Nephron (organoid): Measurements from ENCODE around the gene RAB7B.
A peak's percentile ranks its signal among the peaks of the same experiment; 100 is the strongest.

Experiments used
- H3K27ac Mint-ChIP-seq, 3 experiments: 2 replicates each; pipeline ENCODE4 v1.8.0; 2020; ENCODE audit warnings: mixed read lengths in 3 of 3, mild to moderate bottlenecking in 2 of 3, moderate library complexity in 1 of 3
- H3K27me3 Mint-ChIP-seq: 2 replicates; pipeline ENCODE4 v1.8.0; 2021; ENCODE audit warnings: low read depth, mild to moderate bottlenecking, moderate library complexity, mixed read lengths
- H3K36me3 Mint-ChIP-seq: 2 replicates; pipeline ENCODE4 v1.8.0; 2020; ENCODE audit warnings: low read depth, mixed read lengths
- H3K4me1 Mint-ChIP-seq: 2 replicates; pipeline ENCODE4 v1.8.0; 2020; ENCODE audit warnings: mixed read lengths
- H3K4me3 Mint-ChIP-seq, 3 experiments: 2 replicates each; pipeline ENCODE4 v1.8.0; 2020; ENCODE audit warnings: mild to moderate bottlenecking in 3 of 3, mixed read lengths in 3 of 3, moderate library complexity in 2 of 3
- H3K9me3 Mint-ChIP-seq: 2 replicates; pipeline ENCODE4 v1.8.0; 2020; ENCODE audit warnings: mixed read lengths
- TF ChIP-seq, protein P1 (sequence below), 3 experiments: fragments of 200-600 bp; sonication (generic); IDR thresholded peaks; one replicate each; pipeline ENCODE4 v1.5.0; 2021; ENCODE audit warnings: antibody characterized with exemption in 3 of 3; ENCODE audit not compliant: unreplicated experiment in 3 of 3

The RAB7B gene

DNA sequence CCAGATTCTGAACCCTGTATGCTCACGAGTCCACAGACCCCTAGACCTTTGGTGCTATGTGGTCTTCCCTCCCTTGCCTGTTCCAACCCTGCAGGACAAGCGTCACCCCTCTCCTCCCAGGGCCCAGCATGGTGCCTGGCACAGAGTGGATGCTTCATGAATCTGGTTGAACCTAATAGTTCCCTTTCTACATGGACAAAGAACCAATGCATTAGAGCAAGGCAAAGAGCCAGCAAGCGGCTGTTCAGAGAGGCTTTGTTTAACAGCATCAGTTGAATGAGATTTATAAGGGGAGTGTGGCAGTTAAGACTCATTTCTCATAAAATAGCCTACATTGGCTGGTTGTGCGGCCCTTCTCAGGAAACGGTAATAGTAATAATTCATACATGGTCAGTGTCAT, 74.9 kb downstream of the RAB7B start:
- Mint-ChIP-seq H3K9me3 (no peaks in the 10 kb centered on the region), H3K4me3 (peak overlapping the region in 1 of 3 experiments; percentile 19), H3K36me3 (no peaks in the 10 kb centered on the region), H3K4me1 (peaks cover 32% of the 10 kb centered on the region), H3K27me3 (peaks cover 32% of the 10 kb centered on the region), H3K27ac (peak overlapping the region; percentile 35 to 82 (median 73))
- TF ChIP-seq, protein P1, sequence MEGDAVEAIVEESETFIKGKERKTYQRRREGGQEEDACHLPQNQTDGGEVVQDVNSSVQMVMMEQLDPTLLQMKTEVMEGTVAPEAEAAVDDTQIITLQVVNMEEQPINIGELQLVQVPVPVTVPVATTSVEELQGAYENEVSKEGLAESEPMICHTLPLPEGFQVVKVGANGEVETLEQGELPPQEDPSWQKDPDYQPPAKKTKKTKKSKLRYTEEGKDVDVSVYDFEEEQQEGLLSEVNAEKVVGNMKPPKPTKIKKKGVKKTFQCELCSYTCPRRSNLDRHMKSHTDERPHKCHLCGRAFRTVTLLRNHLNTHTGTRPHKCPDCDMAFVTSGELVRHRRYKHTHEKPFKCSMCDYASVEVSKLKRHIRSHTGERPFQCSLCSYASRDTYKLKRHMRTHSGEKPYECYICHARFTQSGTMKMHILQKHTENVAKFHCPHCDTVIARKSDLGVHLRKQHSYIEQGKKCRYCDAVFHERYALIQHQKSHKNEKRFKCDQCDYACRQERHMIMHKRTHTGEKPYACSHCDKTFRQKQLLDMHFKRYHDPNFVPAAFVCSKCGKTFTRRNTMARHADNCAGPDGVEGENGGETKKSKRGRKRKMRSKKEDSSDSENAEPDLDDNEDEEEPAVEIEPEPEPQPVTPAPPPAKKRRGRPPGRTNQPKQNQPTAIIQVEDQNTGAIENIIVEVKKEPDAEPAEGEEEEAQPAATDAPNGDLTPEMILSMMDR (IDR thresholded peaks at IDR 0.05; ENCODE audit: unreplicated experiment in 3 of 3), result no peak

DNA sequence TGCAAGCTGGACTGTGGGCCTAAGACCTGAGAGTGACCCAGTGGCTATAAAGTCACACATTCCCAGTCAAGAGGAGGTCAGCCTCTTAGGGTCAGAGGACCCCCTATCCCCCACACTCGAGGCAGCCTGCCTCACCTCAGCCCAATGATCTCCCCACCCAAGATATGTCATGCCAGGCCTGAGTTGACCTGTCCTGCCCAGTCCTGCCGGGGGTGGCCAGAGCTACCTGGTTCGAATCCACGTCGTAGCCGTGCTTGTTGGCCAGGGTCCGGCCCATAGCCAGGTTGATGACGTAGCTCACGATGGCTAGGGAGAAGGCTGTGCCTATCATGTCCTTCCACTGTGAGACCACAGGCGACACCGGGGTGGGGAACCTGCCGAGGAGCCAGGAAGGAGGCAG, 75.5 kb downstream of the RAB7B start:
- H3K4me3 Mint-ChIP-seq, result no peak overlapping the region
- H3K9me3 Mint-ChIP-seq, result no peaks in the 10 kb centered on the region
- H3K27ac Mint-ChIP-seq, result no peak overlapping the region
- TF ChIP-seq, protein P1 (IDR thresholded peaks at IDR 0.05; ENCODE audit: unreplicated experiment in 3 of 3), result no peak
- H3K27me3 Mint-ChIP-seq, result peaks cover 29% of the 10 kb centered on the region
- H3K36me3 Mint-ChIP-seq, result no peaks in the 10 kb centered on the region
- H3K4me1 Mint-ChIP-seq, result peaks cover 32% of the 10 kb centered on the region

DNA sequence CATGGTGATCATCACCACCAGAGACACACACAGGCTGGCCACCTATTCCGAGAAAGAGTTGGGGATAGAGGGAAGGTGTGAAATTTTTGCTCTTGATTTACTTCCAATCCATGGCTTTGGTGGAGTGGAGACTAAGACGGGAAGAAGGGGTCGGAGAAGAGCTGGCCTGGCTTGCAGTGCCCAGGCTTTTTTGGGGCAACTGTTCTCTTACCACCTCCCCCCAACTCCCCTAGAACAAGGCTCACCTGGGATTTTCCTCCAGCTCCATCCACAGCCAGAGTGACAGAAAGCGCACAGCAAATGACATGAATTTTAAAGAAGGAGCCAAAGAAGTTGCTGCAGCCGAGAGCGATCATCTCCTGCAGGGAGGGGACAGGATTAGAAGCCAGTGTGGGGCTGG, 75.9 kb downstream of the RAB7B start:
- TF ChIP-seq, protein P1 (IDR thresholded peaks at IDR 0.05; ENCODE audit: unreplicated experiment in 3 of 3), result no peak
- Mint-ChIP-seq H3K4me1 (peaks cover 32% of the 10 kb centered on the region), H3K27ac (no peak overlapping the region), H3K27me3 (peaks cover 25% of the 10 kb centered on the region), H3K4me3 (no peak overlapping the region), H3K36me3 (no peaks in the 10 kb centered on the region), H3K9me3 (no peaks in the 10 kb centered on the region)
